ENCODE results near the gene IFNL2. TPM values are rescaled to one million over a fixed set of nuclear protein-coding genes. Genes with fewer than 3 reads are reported as not detected.

The IFNL2 gene
- total and polyA plus RNA-seq, 12 donors, result not detected

DNA sequence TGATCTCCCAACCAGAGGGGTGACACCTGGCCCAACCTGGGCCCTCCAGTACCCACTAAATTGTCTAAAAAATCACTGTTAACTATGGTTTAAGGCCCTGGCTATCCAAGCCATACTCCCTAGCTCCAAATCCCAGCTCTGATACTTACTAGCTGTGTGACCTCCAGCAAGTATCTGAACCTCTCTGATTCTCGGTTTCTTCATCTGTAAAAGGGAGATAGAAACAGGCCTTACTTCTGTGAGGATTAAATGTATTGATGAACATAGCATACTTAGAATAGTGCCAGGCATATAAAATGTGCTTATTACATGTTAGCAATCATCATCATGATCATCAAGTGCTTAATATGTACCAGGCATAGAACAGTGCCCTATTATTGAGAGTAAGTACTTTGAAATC, 47.7 kb downstream of the IFNL2 start:
- no peaks in the 10 kb centered on the region for H3K36me3 ChIP-seq (replicated peaks in 1 of 2)
- H3K27ac ChIP-seq, result no peak overlapping the region
- TF ChIP-seq POLR2A (IDR thresholded peaks at IDR 0.05), result no peak
- TF ChIP-seq, protein P1, sequence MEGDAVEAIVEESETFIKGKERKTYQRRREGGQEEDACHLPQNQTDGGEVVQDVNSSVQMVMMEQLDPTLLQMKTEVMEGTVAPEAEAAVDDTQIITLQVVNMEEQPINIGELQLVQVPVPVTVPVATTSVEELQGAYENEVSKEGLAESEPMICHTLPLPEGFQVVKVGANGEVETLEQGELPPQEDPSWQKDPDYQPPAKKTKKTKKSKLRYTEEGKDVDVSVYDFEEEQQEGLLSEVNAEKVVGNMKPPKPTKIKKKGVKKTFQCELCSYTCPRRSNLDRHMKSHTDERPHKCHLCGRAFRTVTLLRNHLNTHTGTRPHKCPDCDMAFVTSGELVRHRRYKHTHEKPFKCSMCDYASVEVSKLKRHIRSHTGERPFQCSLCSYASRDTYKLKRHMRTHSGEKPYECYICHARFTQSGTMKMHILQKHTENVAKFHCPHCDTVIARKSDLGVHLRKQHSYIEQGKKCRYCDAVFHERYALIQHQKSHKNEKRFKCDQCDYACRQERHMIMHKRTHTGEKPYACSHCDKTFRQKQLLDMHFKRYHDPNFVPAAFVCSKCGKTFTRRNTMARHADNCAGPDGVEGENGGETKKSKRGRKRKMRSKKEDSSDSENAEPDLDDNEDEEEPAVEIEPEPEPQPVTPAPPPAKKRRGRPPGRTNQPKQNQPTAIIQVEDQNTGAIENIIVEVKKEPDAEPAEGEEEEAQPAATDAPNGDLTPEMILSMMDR (IDR thresholded peaks at IDR 0.05), result no peak
- H3K9me3 ChIP-seq (replicated peaks in 1 of 3), result no peaks in the 10 kb centered on the region
- no peak overlapping the region for H3K4me3 ChIP-seq
- intact Hi-C loops (cut with DNase I), result no loop called here
- H3K27me3 ChIP-seq, result no peaks in the 10 kb centered on the region
- WGBS, 4 donors, result 83 to 94% (median 88%) methylated on average over 1 of the region's 1 CpG
- DNase-seq, result no peak
- no peaks in the 10 kb centered on the region for H3K4me1 ChIP-seq (replicated peaks in 1 of 2)

DNA sequence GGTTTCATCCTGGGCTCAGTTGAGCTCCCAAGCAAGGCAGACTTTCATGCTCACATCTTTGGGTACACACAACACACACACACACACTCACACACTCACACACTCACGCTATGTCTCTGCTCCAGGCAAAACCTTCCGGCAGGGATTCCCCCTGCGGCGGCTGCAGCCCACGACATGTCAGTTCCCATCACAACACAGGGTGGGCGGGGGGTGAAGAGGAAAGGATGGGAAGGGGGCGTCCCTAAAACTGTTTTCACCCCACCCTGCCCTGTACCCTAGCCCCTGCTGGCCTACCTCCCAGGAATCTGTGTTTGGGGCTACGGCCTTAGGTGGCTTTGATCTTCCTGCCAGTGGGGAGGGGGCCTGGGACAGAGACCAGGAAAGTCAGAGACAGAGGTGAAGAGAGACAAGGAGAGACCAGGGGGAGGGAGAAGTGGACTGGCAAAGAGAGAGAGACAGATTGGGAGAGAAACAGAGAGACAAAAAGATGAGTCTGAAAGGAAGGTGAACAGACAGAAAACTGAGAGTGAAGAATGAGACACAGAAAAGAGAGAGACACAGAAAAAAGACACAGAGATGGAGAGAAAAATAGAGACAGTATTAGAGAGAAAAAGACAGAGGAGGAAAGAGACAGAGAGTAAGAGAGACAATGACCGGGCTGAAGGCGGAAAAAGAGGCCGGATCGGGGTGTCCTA, 48.6 kb downstream of the IFNL2 start:
- TF ChIP-seq POLR2A (IDR thresholded peaks at IDR 0.05), result no peak
- TF ChIP-seq, protein P1 (IDR thresholded peaks at IDR 0.05), result no peak

DNA sequence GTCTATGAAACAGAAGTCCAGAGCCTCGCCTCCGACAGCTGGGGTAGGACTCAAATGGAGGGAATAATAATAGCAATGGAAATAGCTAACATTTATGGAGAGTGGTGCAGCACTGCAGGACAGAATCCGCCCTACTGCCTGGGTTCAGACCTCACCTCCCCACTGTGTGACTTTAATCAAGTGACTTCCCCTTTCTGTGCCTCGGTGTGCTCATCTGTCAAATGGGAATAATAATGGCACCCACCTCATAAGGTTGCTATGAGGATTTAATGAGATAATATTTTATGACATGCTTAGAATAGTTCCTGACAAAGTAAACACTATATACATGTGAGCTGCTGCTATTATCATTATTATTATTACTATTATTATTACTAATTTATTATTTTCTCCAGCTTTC, 49.3 kb downstream of the IFNL2 start:
- no peaks in the 10 kb centered on the region for H3K9me3 ChIP-seq (replicated peaks in 1 of 3)
- no peak for DNase-seq
- no peaks in the 10 kb centered on the region for H3K27me3 ChIP-seq
- no peaks in the 10 kb centered on the region for H3K4me1 ChIP-seq (replicated peaks in 1 of 2)
- WGBS, 4 donors, result 88 to 97% (median 92%) methylated on average over 4 of the region's 4 CpGs
- no peak overlapping the region for H3K27ac ChIP-seq
- no peak overlapping the region for H3K4me3 ChIP-seq
- H3K36me3 ChIP-seq (replicated peaks in 1 of 2), result no peaks in the 10 kb centered on the region
- TF ChIP-seq, protein P1 (IDR thresholded peaks at IDR 0.05), result no peak
- TF ChIP-seq POLR2A (IDR thresholded peaks at IDR 0.05), result no peak
- intact Hi-C loops (cut with DNase I), result no loop called here

More for the DNA sequence above, 48.6 kb downstream of the IFNL2 start:
- intact Hi-C loops (cut with DNase I), result no loop called here
- Histone ChIP-seq H3K4me3 (no peak overlapping the region), H3K36me3 (replicated peaks in 1 of 2) (no peaks in the 10 kb centered on the region), H3K27ac (no peak overlapping the region), H3K27me3 (no peaks in the 10 kb centered on the region), H3K9me3 (replicated peaks in 1 of 3) (no peaks in the 10 kb centered on the region), H3K4me1 (replicated peaks in 1 of 2) (no peaks in the 10 kb centered on the region)
- WGBS, 4 donors, result 85 to 93% (median 88%) methylated on average over 12 of the region's 12 CpGs
- DNase-seq, result no peak

DNA sequence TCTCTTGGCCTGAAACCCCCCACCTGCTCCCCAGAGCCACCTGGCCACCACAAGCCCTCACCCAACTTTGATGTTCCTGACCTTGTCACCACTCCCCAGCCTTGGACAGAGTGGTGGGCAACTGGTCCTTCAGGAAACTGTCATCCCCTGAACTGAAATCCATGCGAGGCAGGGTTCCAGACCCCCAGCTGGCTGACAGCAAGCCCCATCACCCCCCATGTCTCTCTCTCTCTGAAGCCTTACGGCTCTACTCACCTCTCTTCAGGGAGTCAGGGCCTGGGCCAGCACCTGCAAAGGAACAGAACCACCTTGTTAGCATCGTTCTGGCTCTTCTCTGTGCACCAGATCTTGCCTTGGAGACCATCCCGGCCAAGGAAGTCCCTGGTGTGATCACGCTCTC, 49.9 kb downstream of the IFNL2 start:
- no peak overlapping the region for H3K4me3 ChIP-seq
- intact Hi-C loops (cut with DNase I), result no loop called here
- H3K9me3 ChIP-seq (replicated peaks in 1 of 3), result no peaks in the 10 kb centered on the region
- DNase-seq, result no peak
- H3K36me3 ChIP-seq (replicated peaks in 1 of 2), result no peaks in the 10 kb centered on the region
- 87 to 94% (median 91%) methylated on average over 3 to 5 of the region's 5 CpGs for WGBS, 4 donors
- TF ChIP-seq POLR2A (IDR thresholded peaks at IDR 0.05), result no peak
- TF ChIP-seq, protein P1 (IDR thresholded peaks at IDR 0.05), result no peak
- H3K27me3 ChIP-seq, result no peaks in the 10 kb centered on the region
- no peaks in the 10 kb centered on the region for H3K4me1 ChIP-seq (replicated peaks in 1 of 2)
- no peak overlapping the region for H3K27ac ChIP-seq
